Thyroid gland (tissue), 4 donors: ENCODE data around the gene LPP.

Experiments used
- CTCF ChIP-seq, 6 experiments: fragments of 200-600 bp in 3 of 6; fragments of 450-650 bp in 3 of 6; sonication (generic) in 3 of 6; IDR thresholded peaks; one replicate each; pipeline ENCODE4 v1.5.1; 2016 to 2019; ENCODE audit warnings: antibody characterized with exemption in 6 of 6, mild to moderate bottlenecking in 2 of 6, inconsistent platforms in 1 of 6, moderate library complexity in 1 of 6
- POLR2A ChIP-seq, 2 donors: fragments of 450-650 bp; IDR thresholded peaks; one replicate each; pipeline ENCODE4 v1.6.1; 2017; ENCODE audit warnings: antibody characterized with exemption in 2 of 2, mild to moderate bottlenecking in 2 of 2, moderate library complexity in 1 of 2

GRCh38 chr3:188889054-188889491 is 735.1 kb downstream of the LPP start:
- no peak for TF ChIP-seq POLR2A (IDR thresholded peaks at IDR 0.05)
- no peak for TF ChIP-seq CTCF (IDR thresholded peaks at IDR 0.05)
